HG03025 (cell line): ENCODE results near the gene SLC25A33.

Source experiments
- ATAC-seq: cut with Tn5 transposase; IDR thresholded peaks from one replicate; pipeline ENCODE4 v1.9.1; 2021; ENCODE audit warnings: mild to moderate bottlenecking, moderate library complexity; ENCODE audit not compliant: unreplicated experiment, low FRiP score

SLC25A33 gene

GRCh38 chr1:9599741-9600140 lies 60.5 kb downstream of the SLC25A33 start:
- ATAC-seq: no peak

- ATAC-seq: no peak
Measured at GRCh38 chr1:9600861-9601834, 61.9 kb downstream of the SLC25A33 start.

DNA sequence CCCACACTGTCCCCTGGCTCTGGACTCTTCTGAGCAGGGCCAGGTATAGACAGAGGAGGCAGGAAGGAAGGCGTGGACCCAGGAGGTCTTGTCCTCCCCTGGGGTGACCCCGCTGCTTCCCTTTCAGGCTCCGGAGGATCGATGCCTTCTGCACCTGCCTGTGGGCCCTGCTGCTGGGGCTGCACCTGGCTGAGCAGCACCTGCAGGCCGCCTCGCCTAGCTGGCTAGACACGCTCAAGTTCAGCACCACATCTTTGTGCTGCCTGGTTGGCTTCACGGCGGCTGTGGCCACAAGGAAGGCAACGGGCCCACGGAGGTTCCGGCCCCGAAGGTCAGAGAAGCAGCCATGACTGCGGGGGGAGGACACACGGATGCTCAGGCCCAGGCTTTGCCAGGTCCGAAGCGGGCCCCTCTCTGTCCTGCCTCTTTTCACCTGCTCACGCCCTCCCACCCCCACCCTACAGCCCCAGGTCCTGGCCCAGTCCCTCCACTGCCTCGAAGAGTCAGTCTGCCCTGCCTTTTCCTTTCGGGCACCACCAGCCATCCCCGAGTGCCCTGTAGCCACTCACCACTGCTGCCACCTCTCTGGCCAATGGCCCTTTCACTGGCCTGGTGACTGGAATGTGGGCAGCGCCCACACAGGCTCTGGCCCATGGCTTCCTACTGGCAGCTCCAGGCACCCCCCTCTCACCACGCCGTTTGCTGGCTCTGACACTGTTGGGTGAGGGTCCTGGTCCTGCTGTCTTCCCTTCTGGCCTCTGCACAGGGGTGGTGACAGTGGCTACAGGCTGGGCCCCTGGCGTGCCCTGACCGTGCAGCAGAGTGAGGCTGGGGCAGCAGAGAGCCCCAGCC lies 62.9 kb downstream of the SLC25A33 start:
- ATAC-seq: no peak

DNA sequence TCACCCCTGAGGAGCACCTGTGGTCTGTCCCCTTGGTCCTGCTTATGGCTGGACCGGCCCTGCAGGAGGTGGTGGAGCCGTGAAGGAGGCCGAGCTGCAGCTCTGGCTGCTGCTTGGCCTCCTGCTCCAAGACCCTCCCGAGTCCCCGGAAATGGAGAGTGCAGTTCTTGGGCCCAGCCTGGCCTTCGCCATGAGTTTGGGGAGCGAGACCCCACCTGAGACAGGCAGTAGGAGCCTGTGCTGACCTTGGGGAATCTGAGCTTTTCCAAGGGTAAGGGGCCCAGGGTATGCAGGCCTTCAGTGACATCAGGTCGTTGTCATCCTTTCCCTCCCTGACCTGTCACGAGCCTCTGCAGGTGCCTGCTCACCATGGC lies 63.5 kb downstream of the SLC25A33 start:
- ATAC-seq: no peak

- ATAC-seq: no peak
Measured at GRCh38 chr1:9603307-9603706, 64.0 kb downstream of the SLC25A33 start.

DNA sequence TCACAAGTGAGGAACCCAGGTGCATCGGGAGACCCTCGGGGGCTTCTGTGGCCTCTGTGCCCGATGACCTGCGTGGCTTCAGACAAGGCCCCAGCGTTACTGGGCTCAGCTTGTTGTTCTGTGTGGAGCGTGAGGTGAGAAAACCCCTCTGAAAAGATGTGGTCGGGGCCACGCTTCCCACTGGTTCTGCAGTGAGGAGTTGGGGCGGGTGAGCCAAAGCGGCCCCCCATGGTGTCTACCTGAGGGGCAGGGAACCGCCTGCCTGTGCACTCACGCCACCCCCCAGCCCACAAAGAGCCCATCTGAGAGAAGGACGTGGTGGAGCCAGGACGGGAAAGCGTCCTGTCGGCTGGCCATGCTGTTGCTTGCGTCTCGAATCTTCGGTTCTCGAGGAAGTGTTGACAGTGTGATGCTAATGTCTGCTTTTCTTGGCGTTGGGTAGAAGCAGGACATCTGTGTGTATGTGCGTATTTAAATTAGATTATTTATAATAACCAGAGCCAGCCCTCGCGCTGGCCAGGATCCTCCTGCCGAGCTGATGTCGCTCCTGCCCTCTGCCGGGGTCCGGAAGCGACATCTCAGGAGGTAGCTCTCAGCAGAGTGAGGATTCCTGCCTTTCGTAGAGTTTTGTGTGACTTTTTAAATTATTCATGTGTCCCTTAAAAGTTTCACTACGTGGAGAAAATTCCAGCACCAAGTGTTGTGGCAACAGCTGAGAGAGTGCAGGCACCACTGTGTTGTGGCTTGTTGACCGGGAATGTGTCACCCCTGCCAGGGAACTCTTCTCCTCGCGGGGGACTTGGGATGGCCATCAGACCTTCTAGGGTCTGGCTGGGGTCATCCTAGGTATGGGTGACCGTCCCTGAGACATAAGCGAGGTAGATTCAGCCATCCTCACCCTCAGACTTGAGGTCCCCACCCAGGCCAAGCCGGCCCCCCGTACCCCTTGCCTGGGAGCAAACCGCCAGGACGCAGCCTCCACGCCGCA lies 64.8 kb downstream of the SLC25A33 start:
- ATAC-seq: no peak

DNA sequence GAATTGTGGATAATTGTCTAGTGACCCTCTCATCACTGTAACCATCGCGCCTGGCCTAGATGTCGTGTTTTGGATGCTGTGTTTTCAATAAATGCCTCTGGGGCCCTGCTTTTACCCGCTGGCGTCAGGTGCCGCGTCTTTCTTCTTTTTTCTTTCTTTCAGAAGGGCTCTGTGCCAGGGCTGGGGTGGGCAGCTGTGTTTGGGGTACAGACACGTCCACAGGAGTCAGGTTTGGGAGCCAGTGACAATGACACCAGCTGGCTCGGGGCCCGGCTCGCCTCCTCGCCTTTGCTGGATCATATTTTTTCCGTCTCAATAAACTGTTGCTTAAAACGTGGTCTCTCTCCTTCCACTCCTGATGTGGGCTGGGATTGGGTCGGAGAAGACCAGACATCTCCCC lies 65.6 kb downstream of the SLC25A33 start:
- ATAC-seq: no peak

- ATAC-seq: no peak
Measured at GRCh38 chr1:9605946-9606455, 66.7 kb downstream of the SLC25A33 start.

DNA sequence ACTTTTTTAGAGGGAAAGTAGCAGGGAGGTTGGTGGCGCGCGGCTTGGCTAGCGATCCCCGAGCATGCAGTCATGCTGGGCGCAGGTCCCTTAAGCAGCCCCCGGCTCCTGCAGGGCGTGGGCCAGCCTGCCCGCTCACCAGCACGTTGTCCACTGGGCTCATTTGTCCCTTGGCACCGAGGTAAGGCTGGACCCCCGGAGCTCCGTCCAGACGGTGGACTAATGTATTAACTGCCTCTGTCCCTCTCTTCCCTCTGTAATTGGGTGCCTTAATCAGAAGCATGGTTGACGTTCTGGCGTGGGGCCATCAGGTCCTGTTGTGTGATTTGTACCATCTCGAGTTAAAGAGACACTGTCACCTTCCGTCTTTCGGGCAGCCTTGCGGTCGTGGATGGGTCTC lies 67.2 kb downstream of the SLC25A33 start:
- no peak for ATAC-seq

GRCh38 chr1:9606948-9607347 lies 67.7 kb downstream of the SLC25A33 start:
- ATAC-seq: no peak

DNA sequence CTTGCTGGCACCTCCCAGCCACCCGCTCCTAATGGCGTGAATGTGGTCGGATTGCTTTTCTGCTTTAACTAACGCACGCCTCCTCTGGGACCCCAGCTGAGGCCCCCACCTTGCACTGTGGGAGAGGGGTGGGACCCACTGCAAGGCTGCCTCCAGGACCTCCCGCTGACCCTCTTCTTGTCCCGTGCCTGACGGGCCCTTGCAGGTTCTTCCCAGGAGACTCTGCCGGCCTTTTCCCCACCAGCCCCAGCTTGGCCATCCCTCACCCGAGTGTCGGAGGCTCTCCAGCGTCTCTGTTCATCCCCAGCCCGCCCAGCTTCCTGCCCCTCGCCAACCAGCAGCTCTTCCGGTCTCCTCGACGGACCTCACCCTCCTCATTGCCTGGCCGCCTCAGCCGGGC lies 68.1 kb downstream of the SLC25A33 start:
- no peak for ATAC-seq

DNA sequence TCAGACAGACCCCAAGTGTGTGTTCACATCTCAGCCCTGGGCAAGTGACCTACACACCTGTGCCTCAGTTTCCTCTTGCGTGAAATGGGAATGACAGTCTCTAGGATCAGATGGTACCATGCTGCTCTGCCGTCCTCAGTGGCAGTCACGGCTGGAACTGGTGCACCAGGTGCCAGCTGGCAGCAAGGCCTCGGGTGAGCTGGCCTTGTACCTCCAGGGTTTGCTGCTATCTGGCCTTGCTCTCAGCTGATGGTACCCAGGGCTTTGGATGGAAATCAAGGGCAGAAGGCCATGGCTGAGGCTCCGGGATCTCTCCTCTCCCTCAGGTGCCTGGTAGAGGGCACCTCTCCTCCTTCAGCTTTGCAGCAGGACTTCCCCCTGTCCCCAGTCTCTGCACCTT lies 70.7 kb downstream of the SLC25A33 start:
- no peak for ATAC-seq

- ATAC-seq: no peak
Measured at GRCh38 chr1:9610548-9610947, 71.3 kb downstream of the SLC25A33 start.

DNA sequence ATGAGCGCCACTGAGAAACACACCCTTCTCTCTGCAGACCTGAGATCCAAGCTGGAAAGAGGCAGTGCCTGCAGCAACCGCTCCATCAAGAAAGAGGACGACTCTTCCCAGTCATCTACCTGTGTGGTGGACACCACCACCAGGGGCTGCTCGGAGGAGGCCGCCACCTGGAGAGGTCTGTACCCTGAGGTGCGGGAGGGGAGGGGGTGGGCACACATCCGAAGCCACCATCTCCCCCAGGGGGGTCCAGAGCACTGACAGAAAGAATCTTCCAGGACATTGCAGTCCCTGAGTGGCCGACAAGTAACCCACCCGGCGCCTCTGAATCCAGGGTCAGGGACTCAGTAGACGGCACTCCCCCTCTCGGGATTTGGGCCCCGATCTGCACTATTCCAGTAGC lies 72.5 kb downstream of the SLC25A33 start:
- no peak for ATAC-seq

DNA sequence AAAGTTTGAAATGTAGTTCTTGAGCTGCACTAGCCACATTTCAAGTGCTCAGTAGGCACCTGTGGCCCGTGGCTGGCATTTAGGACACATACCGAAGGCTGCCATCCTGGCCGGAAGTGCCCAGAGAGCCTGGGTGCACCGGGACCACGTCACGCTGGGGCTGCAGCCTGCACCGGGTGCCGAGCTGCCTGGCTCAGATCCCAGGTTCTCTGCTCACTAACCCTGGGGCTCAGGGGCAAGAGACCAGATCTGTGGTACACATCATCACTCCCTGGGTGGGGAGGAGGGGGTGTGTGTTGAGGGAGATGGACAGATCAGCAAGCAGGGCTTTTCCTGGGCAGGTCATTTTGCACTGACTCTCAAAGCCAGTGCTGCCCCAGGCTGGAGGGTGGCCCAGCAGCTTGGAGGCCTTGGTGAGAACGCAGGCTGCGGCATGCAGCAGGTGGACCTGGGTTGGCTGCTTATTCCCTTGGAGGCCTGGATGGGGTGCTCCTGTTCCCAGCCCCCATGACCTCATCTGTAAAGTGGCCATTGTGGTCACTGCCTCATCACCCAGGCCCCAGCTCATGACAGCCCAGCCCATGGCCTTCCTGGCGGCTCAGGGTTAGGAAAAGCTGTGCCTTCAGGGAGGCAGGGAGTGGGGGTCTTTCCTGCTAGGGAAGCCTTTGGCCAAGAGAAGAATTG lies 73.0 kb downstream of the SLC25A33 start:
- no peak for ATAC-seq

DNA sequence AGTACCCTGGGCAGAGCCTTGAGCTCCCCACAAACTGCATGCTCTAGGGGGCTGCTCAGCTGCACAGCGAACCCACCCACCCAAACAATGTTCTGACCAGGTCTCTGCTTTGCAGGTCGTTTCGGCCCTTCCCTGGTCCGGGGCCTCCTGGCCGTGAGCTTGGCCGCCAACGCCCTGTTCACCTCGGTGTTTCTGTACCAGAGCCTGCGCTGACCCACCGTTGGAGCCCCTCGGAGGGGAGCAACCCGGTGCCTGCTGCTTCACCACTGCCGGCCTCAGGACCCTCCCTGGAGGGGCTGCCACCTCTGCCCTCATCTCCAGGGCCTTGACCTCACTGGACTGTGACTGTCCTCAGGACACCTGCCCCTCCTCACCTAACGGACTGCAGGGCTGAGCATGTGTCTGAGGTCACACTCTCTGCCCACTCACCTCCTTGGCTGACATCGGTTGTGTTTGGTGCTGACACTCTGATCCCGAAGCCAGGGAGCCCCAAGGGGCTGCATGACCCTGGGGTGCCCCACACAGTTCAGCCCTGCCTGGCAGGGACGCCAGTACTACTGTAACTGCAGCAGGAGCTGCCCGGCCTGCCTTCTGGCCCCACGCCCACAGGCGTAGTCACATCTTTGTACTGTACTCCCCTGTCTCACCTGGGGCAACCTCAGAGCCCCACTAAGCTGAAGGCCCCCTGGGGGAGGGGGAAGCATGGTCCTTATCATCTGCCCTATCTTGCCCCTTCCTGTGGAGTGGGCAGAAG lies 73.8 kb downstream of the SLC25A33 start:
- no peak for ATAC-seq

GRCh38 chr1:9613625-9614299 lies 74.5 kb downstream of the SLC25A33 start:
- no peak for ATAC-seq

GRCh38 chr1:9615316-9616063 lies 76.2 kb downstream of the SLC25A33 start:
- no peak for ATAC-seq
